ENCODE data around the gene SYT5. TPM values are rescaled to one million over a fixed set of nuclear protein-coding genes. Genes with fewer than 3 reads are reported as not detected.

SYT5 gene
- total and polyA plus RNA-seq, 2 of the 13 experiments (the other 11 are each of a cell fraction or from before 2014, with no cell fraction given), result not detected

DNA sequence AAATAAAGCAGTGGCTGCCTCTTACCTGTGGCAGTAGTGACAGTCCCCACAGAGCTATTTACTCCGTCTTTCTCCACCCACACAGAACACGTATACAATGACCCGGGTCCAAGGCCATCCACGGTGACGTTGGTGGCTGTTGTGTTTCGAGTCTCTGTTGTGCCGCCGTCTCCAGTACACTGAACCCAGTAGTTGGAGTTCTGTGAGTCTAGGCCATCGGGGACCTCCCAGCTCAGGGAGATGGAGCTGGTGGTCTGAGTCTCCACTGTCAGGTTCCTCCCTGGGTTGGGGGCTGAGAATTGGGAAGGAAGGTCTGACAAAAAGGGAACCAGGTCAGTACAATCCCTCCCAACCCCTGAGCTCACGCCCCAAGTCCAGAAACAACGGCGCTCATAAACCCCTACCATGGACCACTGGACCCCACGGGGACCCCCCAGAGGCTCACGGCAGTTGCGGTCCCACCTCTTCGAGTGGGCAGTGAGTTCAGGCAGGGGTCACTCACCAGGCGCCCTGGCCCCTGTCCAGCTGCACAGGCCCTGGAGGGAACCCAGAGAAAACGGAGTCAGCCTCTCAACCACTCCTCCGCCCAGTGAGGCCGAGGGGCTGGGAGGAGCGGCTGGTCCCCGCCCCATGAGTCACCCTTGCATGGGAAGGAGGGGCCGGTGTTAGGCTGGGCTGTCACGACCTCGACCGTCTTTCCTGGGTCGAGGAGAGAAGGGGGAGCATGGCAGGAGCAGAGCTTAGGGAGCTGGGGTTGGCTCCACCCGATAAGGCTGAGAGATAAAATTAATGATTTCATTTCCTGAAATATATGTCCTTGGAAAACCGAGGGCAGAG lies 26.8 kb upstream of the SYT5 start (continued):
- TF ChIP-seq, protein P1, sequence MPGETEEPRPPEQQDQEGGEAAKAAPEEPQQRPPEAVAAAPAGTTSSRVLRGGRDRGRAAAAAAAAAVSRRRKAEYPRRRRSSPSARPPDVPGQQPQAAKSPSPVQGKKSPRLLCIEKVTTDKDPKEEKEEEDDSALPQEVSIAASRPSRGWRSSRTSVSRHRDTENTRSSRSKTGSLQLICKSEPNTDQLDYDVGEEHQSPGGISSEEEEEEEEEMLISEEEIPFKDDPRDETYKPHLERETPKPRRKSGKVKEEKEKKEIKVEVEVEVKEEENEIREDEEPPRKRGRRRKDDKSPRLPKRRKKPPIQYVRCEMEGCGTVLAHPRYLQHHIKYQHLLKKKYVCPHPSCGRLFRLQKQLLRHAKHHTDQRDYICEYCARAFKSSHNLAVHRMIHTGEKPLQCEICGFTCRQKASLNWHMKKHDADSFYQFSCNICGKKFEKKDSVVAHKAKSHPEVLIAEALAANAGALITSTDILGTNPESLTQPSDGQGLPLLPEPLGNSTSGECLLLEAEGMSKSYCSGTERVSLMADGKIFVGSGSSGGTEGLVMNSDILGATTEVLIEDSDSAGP (CRISPR knock-in tag; IDR thresholded peaks at IDR 0.05; ENCODE audit: borderline replicate concordance), result peak; percentile 84; the same call in 1 of the 2 replicates
- no peak for TF ChIP-seq U2AF2 (IDR thresholded peaks at IDR 0.05; ENCODE audit: low read depth, low read length)
- no peak for TF ChIP-seq ZNF318 (CRISPR knock-in tag; IDR thresholded peaks at IDR 0.05)
- TF ChIP-seq MED1 (CRISPR knock-in tag; IDR thresholded peaks at IDR 0.05), result peak; percentile 82
- TF ChIP-seq ZNF792 (CRISPR knock-in tag; IDR thresholded peaks at IDR 0.05), result peak; percentile 37; the same call in 1 of the 2 replicates
- TF ChIP-seq NFIC (IDR thresholded peaks at IDR 0.05; ENCODE audit: low read length), result no peak
- TF ChIP-seq GATA4 (IDR thresholded peaks at IDR 0.05; ENCODE audit: borderline replicate concordance, low read depth), result no peak; the same call in 1 of the 2 replicates
- TF ChIP-seq PTBP1 (IDR thresholded peaks at IDR 0.05; ENCODE audit: low read depth, low read length, poor library complexity, severe bottlenecking), result peak; percentile 70
- no peak for TF ChIP-seq ZNF138 (CRISPR knock-in tag; IDR thresholded peaks at IDR 0.05; ENCODE audit: low read depth)
- TF ChIP-seq ZNF280D (CRISPR knock-in tag; IDR thresholded peaks at IDR 0.05), result no peak
- TF ChIP-seq, protein P2, sequence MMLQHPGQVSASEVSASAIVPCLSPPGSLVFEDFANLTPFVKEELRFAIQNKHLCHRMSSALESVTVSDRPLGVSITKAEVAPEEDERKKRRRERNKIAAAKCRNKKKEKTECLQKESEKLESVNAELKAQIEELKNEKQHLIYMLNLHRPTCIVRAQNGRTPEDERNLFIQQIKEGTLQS (CRISPR knock-in tag; IDR thresholded peaks at IDR 0.05), result peak; percentile 99
- peak; percentile 70; the same call in 1 of the 2 replicates for TF ChIP-seq SNAI1 (CRISPR knock-in tag; IDR thresholded peaks at IDR 0.05; ENCODE audit: borderline replicate concordance)
- TF ChIP-seq ZNF143 (CRISPR knock-in tag; IDR thresholded peaks at IDR 0.05), result no peak; the same call in 1 of the 2 replicates
- TF ChIP-seq ZNF615 (CRISPR knock-in tag; IDR thresholded peaks at IDR 0.05; ENCODE audit: borderline replicate concordance), result no peak
- no peak for TF ChIP-seq ZNF292 (CRISPR knock-in tag; IDR thresholded peaks at IDR 0.05; ENCODE audit: borderline replicate concordance, low read depth)
